HG03280 (cell line): ENCODE results near the gene ZRANB3.
"Not testable (repeated sequence)": the region's sequence is repeated elsewhere in the genome, so short reads cannot be mapped to it uniquely, and the experiment has no call there.

Experiments used
- ATAC-seq: cut with Tn5 transposase; IDR thresholded peaks from one replicate; pipeline ENCODE4 v1.9.1; 2021; ENCODE audit warnings: mild to moderate bottlenecking, moderate library complexity; ENCODE audit not compliant: unreplicated experiment

ZRANB3 gene

GRCh38 chr2:135348096-135348704, 182.8 kb downstream of the ZRANB3 start:
- not testable (repeated sequence) for ATAC-seq

- ATAC-seq: no peak
Observed at GRCh38 chr2:135337071-135337470, 193.9 kb downstream of the ZRANB3 start.

DNA sequence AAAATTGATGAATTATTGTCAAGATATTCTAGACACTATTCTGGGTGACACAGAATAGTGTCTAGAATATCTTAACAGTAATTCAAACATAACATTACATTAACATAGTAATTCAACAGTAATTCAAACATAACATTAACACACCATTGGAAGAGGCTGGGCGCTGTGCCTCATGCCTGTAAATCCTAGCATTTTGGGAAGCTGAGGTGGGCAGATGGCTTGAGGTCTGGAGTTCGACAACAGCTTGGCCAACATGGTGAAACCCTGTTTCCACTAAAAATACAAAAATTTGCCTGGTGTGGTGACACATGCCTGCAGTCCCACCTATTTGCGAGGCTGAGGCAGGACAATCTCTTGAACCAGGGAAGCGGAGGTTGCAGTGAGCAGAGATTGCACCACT, 195.8 kb downstream of the ZRANB3 start:
- ATAC-seq: no peak

- ATAC-seq: no peak
Observed at GRCh38 chr2:135327146-135327545, 203.9 kb downstream of the ZRANB3 start.

DNA sequence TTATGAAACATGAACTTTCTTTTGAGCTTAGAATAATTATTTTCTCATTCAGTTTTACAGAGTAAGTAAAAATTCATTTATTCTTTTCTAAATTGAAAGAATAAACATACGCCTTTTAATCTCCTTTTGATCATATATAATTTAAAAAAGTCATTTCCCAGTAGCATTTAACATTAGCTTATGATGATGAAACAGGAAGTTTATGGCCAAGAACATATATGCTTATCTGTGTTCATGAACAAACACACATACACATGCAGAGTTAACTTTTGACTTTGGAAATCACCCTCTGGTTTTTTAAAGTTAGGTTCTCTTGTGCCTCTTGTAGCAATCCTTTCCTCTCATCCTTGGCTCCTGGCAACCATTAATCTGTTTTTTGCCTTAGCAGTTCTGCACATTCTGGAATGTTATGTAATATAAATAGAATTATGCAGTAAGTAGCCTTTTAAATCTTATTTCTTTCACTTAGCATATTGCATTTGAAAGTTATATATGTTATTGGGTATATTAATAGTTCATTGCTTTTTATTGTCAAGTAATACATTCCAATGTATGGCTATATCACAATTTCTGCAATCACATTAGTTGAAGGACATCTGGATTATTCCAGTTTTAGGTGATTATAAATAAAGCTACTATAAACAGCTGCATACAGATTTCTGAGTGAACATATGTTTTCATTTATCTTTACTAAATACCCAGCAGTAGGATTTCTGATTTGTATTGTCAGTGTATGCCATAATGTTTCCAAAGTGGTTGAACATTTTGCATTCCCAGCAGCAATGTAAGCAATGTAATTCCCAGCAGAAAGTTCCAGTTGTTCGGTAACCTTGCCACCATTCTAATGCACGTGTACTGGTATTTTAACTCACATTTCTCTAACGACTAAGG, 210.3 kb downstream of the ZRANB3 start:
- ATAC-seq: no peak

GRCh38 chr2:135318808-135319207, 212.2 kb downstream of the ZRANB3 start:
- no peak for ATAC-seq

GRCh38 chr2:135317375-135317774, 213.6 kb downstream of the ZRANB3 start:
- ATAC-seq: no peak

GRCh38 chr2:135311962-135312361, 219.1 kb downstream of the ZRANB3 start:
- ATAC-seq: no peak

DNA sequence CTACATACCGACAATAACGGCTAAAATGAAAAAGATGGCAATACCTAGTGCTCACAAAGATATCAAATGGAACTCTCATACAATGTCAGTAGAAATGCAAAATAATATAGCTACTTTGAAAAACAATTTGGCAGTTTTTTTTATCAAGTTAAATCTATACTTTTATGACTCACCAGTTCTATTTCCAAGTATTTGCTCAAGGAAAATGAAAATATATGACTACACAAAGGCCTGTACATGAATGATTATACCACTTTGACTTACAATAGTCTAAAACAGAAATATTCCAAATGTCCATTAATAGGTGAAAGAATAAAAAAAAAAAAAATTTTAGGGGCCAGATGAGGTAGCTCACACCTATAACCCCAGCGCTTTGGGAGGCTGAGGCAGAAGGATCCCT, 219.8 kb downstream of the ZRANB3 start:
- ATAC-seq: no peak

DNA sequence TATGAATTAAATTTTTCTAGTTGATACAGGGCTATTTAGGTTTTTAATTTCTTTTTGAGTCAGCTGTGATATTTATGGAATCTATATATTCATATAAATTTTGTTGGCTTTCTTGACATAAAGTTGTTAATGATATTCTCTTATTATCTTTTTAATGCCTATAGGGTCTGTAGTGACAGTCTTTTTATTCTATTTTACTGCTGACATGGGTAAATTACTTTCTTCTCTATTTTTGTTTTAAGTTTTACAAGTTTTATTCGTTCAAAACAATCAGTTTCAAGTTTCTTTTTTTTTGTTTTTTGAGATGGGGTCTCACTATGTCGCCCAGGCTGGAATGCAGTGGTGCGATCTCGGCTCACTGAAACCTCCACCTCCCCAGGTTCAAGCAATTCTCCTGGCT, 226.3 kb downstream of the ZRANB3 start:
- no peak for ATAC-seq

DNA sequence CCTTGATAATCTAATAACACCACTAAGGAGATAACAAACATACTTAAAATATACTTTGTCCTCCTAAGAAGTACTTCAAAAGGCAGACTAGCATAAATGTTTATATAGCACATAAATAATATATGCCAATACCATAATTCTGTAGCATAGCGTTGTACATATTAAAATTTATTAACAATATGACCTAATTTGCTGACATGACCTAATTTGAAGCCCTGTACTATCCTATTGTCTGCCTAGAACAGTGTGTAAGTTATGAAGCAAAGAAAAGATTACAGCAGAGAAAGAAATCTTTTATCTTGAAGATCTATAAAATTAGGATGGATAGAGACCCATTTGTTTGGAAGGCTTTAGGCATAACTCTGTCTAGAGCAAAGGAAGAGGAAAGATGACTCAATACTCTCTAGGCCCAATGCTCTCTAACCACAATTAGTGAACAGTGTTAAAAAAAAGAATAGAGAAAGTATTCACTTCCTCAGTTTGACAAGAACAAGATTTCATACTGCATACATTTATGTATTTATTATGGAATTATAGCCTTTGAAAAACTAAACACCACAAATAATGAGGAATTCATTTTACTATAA, 231.3 kb downstream of the ZRANB3 start:
- ATAC-seq: no peak

GRCh38 chr2:135299165-135299564, 231.9 kb downstream of the ZRANB3 start:
- no peak for ATAC-seq

- ATAC-seq: not testable (repeated sequence)
Observed at GRCh38 chr2:135287121-135287520, 243.9 kb downstream of the ZRANB3 start.

- no peak for ATAC-seq
Observed at GRCh38 chr2:135285391-135285790, 245.6 kb downstream of the ZRANB3 start.

- no peak for ATAC-seq
Observed at GRCh38 chr2:135281379-135281778, 249.6 kb downstream of the ZRANB3 start.

DNA sequence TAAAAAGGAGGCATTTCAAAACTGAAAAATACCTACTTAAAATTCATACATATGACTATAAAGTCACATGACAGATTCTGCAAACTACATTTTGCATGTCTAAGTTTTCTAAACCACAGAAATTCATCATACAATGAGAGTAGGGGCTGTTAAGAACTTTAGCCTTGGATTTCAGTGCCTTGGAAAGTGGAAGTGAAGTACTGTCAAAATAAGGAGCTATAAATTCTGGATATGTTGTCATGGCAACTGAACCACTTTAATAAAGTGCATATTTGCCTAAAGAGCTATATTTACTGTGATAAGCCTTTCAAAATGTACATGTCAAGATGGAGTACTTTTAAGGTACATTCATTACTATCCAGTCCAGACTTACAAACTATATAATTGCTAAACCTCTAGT, 251.8 kb downstream of the ZRANB3 start:
- ATAC-seq: no peak

DNA sequence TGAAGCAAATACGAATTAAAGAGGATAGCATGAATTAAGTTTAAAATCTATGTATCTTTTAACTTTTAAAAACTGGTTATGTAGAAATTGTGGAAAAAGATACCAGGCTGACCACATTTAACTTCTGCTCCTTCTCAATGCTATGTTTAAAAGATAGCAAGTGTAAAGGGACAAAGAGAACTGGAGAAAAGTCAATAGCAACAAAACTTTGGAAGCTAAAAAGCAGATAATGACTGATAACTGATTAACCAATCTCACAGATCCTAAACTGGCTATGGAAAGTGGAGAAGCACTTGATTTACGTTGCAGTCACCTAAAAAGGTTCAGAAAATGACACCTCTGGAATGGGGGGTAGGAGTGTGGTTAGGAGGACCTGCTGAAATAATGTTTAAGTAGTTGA, 254.5 kb downstream of the ZRANB3 start:
- no peak for ATAC-seq

DNA sequence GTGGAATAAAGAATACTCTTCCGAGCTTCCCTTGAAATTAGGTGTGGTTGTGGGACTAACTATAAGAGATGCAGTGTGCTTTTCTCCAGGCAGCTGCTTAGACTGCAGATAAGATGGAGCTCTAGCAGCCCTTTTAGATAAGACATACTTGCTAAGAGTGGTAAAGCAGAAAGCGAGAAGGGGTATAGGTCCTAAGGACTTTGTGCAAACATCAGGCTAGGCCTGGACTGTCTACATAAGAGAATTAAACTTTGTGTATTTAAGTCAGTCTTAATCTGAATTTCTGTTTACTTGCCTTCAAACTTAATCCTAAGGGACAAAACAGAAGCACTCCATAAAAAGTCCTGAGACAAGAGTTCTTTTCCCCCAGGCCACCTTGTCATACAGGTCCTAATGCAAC, 260.0 kb downstream of the ZRANB3 start:
- no peak for ATAC-seq

DNA sequence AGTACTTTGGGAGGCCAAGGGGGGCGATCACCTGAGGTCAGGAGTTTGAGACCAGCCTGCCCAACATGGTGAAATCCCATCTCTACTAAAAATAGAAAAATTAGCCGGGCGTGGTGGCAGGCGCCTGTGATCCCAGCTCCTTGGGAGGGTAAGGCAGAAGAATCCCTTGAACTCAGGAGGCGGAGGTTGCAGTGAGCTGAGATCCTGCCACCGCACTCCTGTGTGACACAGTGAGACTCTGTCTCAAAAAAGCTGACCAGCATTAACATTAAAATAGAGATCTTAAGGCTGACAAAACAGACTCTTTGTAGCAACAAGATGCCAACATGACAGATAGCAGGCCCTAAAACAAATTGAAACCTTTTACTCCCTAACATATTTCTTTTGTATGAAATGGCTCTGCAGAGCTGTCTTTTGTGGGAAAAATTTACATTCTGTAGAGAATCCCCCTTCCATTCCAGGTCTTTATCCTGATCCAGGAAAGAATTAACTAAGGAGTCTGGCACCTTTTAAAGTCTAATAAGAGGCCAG, 265.0 kb downstream of the ZRANB3 start:
- ATAC-seq: no peak

DNA sequence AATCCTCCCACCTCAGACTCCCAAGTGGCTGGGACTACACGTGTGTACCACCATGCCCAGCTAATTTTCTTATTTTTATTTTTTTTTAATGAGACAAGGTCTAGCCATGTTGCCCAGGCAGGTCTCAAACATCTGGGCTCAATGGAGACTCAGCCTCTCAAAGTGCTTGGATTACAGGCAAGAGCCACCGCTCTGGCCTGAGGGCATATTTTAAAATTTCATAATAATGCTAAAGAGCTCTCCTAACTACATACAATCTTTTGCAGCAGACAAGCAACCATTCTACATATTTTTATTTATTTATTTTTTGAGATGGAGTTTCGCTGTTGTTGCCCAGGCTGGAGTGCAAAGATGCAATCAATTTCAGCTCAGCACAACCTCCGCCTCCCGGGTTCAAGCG, 271.9 kb downstream of the ZRANB3 start:
- ATAC-seq: no peak

- no peak for ATAC-seq
Observed at GRCh38 chr2:135258193-135258592, 272.8 kb downstream of the ZRANB3 start.
